A673 (cell line): ENCODE data around the gene HS1BP3.

Experiments
- CTCF ChIP-seq: fragments of 300-800, 200-600 bp; sonication (generic); conservative IDR thresholded peaks from 2 replicates; pipeline ENCODE4 v1.5.1; 2017; ENCODE audit warnings: low read depth, mild to moderate bottlenecking, antibody characterized with exemption, low read length, moderate library complexity, mixed read lengths
- EZH2 ChIP-seq: fragments of 200-600 bp; sonication (generic); IDR thresholded peaks from 2 replicates; pipeline ENCODE4 v1.6.1; 2017; ENCODE audit warnings: borderline replicate concordance, low read depth, mild to moderate bottlenecking, mixed read lengths, antibody characterized with exemption, low read length; ENCODE audit not compliant: poor library complexity, severe bottlenecking

DNA sequence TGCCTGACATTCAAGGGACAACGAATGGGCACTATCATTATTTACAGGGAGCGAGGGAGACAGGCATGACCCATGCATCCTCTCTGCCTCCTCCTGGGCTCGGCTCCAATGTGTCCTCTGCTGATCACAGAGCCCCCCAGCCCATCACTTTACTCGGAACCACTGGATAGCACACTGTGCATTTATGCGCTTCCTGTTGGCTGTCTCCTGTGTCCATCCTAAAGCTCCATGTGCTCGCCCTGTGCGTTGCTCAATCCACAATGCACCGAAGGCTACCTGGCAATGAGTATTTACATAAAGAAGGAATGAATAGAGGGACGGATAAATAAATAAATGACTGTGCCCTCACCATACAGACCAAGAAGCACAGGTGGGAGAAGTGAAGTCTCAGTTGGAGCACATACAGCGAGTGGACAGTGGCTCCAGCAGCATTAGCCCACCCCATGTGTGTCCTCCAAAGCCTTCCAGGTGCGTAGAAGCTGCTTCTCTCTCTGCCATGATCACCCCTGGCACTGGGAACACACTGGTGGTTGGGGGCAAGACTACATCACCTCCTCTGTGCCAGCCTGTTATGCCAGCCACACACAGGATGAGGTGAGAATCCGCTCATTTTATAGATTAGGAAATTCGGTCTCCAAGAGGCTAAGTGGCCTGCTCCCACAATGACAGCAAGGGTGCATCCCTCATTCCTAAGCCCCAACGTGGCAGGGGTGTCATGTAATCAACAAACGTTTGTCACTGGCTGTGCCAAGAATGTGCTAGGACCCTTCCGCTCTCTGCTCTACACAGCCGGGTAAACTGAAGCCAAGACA is 13.7 kb upstream of the HS1BP3 start:
- no peak for TF ChIP-seq CTCF
- TF ChIP-seq EZH2: no peak
